H1 (cell line): ENCODE data around the gene FAM13C. TPM values are rescaled to one million over a fixed set of nuclear protein-coding genes. Genes with fewer than 3 reads are reported as not detected.

ENCODE experiments used
- CTCF ChIA-PET: fragments of 300-600 bp; sonication (Branson Sonifier 250); formaldehyde crosslinking; loops from one replicate; lab custom pipeline; 2021; ENCODE audit not compliant: partially characterized antibody; lab: Charles Lee
- POLR2A ChIA-PET: fragments of 300-600 bp; sonication (Branson Sonifier 250); formaldehyde crosslinking; loops from one replicate; lab custom pipeline; 2021; ENCODE audit warnings: inconsistent platforms; ENCODE audit not compliant: partially characterized antibody; lab: Charles Lee
- DNase-seq, 2 experiments: peaks; one replicate each; pipeline versions ENCODE4 v3.0.0 to v3.0.0-alpha.2; 2010 to 2022; ENCODE audit warnings: low spot score in 2 of 2, low read depth in 1 of 2, mixed read lengths in 1 of 2
- FAIRE-seq: peaks from 2 replicates; lab custom pipeline; 2011; peaks lifted over from hg19 to GRCh38; lab: Jason Lieb, UNC
- H2AFZ ChIP-seq: 2 replicates; pipeline ENCODE4 v1.8.1; 2012; ENCODE audit warnings: low read length, inconsistent platforms
- H2AK5ac ChIP-seq: 2 replicates; pipeline ENCODE4 v1.6.1; 2013; ENCODE audit warnings: low read depth, low read length
- H2BK120ac ChIP-seq: replicated peaks from 2 replicates; pipeline ENCODE3; 2013; ENCODE audit warnings: low read depth, low read length, inconsistent platforms
- H2BK12ac ChIP-seq: 2 replicates; pipeline ENCODE4 v1.6.1; 2013; ENCODE audit warnings: low read depth, low read length
- H2BK15ac ChIP-seq: 2 replicates; pipeline ENCODE4 v1.6.1; 2013; ENCODE audit warnings: low read length
- H2BK20ac ChIP-seq: 2 replicates; pipeline ENCODE4 v1.6.1; 2013; ENCODE audit warnings: low read length
- H2BK5ac ChIP-seq: 2 replicates; pipeline ENCODE4 v1.6.1; 2013; ENCODE audit warnings: low read depth, low read length
- H3K14ac ChIP-seq: 2 replicates; pipeline ENCODE4 v1.6.1; 2013; ENCODE audit warnings: inconsistent platforms; ENCODE audit not compliant: insufficient read length
- H3K18ac ChIP-seq: 2 replicates; pipeline ENCODE4 v1.6.1; 2013; ENCODE audit warnings: low read length; ENCODE audit errors: extremely low read depth
- H3K23ac ChIP-seq: 2 replicates; pipeline ENCODE4 v1.6.1; 2013; ENCODE audit warnings: inconsistent platforms; ENCODE audit not compliant: insufficient read length
- H3K23me2 ChIP-seq: 2 replicates; pipeline ENCODE4 v1.6.1; 2013; ENCODE audit warnings: low read depth, low read length
- H3K27ac ChIP-seq: 2 replicates; pipeline ENCODE4 v1.6.1; 2011; ENCODE audit warnings: low read depth, low read length, inconsistent platforms
- H3K27me3 ChIP-seq, 4 experiments: replicated peaks in 1 of 4; 1 replicate in 1 of 4; 2 replicates in 3 of 4; pipeline versions ENCODE4 v1.6.1 to v1.8.1; 2011 to 2013; ENCODE audit warnings: low read length in 3 of 4, mild to moderate bottlenecking in 3 of 4, inconsistent platforms in 2 of 4, mixed read lengths in 2 of 4, moderate library complexity in 1 of 4; ENCODE audit not compliant: control insufficient read depth in 3 of 4, insufficient read depth in 3 of 4; ENCODE audit errors: extremely low read depth in 1 of 4
- H3K36me3 ChIP-seq, 4 experiments: 2 replicates each; pipeline versions ENCODE4 v1.6.1 to v1.8.1; 2011 to 2013; ENCODE audit warnings: mild to moderate bottlenecking in 4 of 4, low read length in 3 of 4, moderate library complexity in 2 of 4, control low read depth in 1 of 4, inconsistent platforms in 1 of 4; ENCODE audit not compliant: insufficient read depth in 4 of 4, control insufficient read depth in 2 of 4
- H3K4ac ChIP-seq: replicated peaks from 2 replicates; pipeline ENCODE3; 2013; ENCODE audit warnings: low read length, low read depth, mixed read lengths, inconsistent platforms; ENCODE audit not compliant: insufficient read length
- H3K4me1 ChIP-seq, 4 experiments: replicated peaks in 1 of 4; 1 replicate in 1 of 4; 2 replicates in 3 of 4; pipeline versions ENCODE4 v1.6.1 to v1.8.1; 2011 to 2013; ENCODE audit warnings: low read length in 3 of 4, inconsistent platforms in 2 of 4, mixed read lengths in 1 of 4; ENCODE audit not compliant: insufficient read depth in 4 of 4, control insufficient read depth in 3 of 4
- H3K4me2 ChIP-seq, 2 experiments: 2 replicates each; pipeline versions ENCODE4 v1.6.1 to v1.8.1; 2011 to 2013; ENCODE audit warnings: low read depth in 2 of 2, low read length in 2 of 2, control low read depth in 1 of 2, inconsistent platforms in 1 of 2, mild to moderate bottlenecking in 1 of 2; ENCODE audit not compliant: insufficient read depth in 1 of 2
- H3K4me3 ChIP-seq, 4 experiments: fragments of 200-600, 300-600 bp in 1 of 4; sonication (generic), shearing (Covaris generic), sonication (Bioruptor Twin) in 1 of 4; 2 replicates each; pipeline versions ENCODE4 v1.5.1 to v1.8.1; 2011 to 2016; ENCODE audit warnings: low read length in 4 of 4, low read depth in 3 of 4, control low read depth in 2 of 4, inconsistent platforms in 2 of 4, mild to moderate bottlenecking in 2 of 4, mixed read lengths in 1 of 4, moderate library complexity in 1 of 4; ENCODE audit not compliant: insufficient read depth in 2 of 4; ENCODE audit errors: extremely low read depth in 1 of 4
- H3K56ac ChIP-seq: replicated peaks from 2 replicates; pipeline ENCODE3; 2013; ENCODE audit warnings: low read depth, mild to moderate bottlenecking, mixed read lengths, low read length, inconsistent platforms; ENCODE audit not compliant: insufficient read length
- H3K79me1 ChIP-seq: 2 replicates; pipeline ENCODE4 v1.6.1; 2013; ENCODE audit warnings: low read depth, low read length, control low read depth
- H3K79me2 ChIP-seq, 2 experiments: 2 replicates each; pipeline versions ENCODE4 v1.6.1 to v1.8.1; 2012 to 2013; ENCODE audit warnings: low read length in 2 of 2, mild to moderate bottlenecking in 2 of 2, inconsistent platforms in 1 of 2; ENCODE audit not compliant: insufficient read depth in 2 of 2, control insufficient read depth in 1 of 2
- H3K9ac ChIP-seq, 4 experiments: replicated peaks in 1 of 4; 1 replicate in 1 of 4; 2 replicates in 3 of 4; pipeline versions ENCODE4 v1.6.1 to v1.8.1; 2011 to 2013; ENCODE audit warnings: low read depth in 3 of 4, low read length in 3 of 4, control low read depth in 2 of 4, mild to moderate bottlenecking in 2 of 4, moderate library complexity in 2 of 4, inconsistent platforms in 1 of 4; ENCODE audit errors: extremely low read depth in 1 of 4
- H3K9me3 ChIP-seq, 2 experiments: 2 replicates each; pipeline versions ENCODE4 v1.6.1 to v1.8.1; 2012 to 2013; ENCODE audit warnings: mild to moderate bottlenecking in 2 of 2, moderate library complexity in 2 of 2, control low read depth in 1 of 2, inconsistent platforms in 1 of 2, low read depth in 1 of 2, low read length in 1 of 2, mixed read lengths in 1 of 2; ENCODE audit not compliant: insufficient read depth in 2 of 2
- H4K20me1 ChIP-seq, 2 experiments: replicated peaks in 1 of 2; 2 replicates each; pipeline versions ENCODE3 to v1.8.1; 2011 to 2013; ENCODE audit warnings: inconsistent platforms in 2 of 2, low read length in 2 of 2, mild to moderate bottlenecking in 1 of 2; ENCODE audit not compliant: insufficient read depth in 2 of 2, control insufficient read depth in 1 of 2
- H4K5ac ChIP-seq: 2 replicates; pipeline ENCODE4 v1.6.1; 2013; ENCODE audit warnings: low read length, low read depth, mixed read lengths, inconsistent platforms; ENCODE audit not compliant: insufficient read length
- H4K8ac ChIP-seq: 2 replicates; pipeline ENCODE4 v1.8.0; 2013; ENCODE audit warnings: mild to moderate bottlenecking, moderate library complexity, low read length, inconsistent platforms; ENCODE audit not compliant: insufficient read depth; ENCODE audit errors: extremely low read depth
- H4K91ac ChIP-seq: replicated peaks from 2 replicates; pipeline ENCODE3; 2013; ENCODE audit warnings: low read length, mixed read lengths, inconsistent platforms; ENCODE audit not compliant: insufficient read length
- BCL11A ChIP-seq, 2 experiments: IDR thresholded peaks; one replicate each; pipeline ENCODE4 v1.6.1; 2011; ENCODE audit warnings: low read depth in 2 of 2, low read length in 2 of 2, mild to moderate bottlenecking in 2 of 2
- CHD1 ChIP-seq: IDR thresholded peaks from 2 replicates; pipeline ENCODE4 v1.6.1; 2012; ENCODE audit warnings: low read depth, low read length, improper control_type of control experiment
- CTBP2 ChIP-seq: IDR thresholded peaks from 2 replicates; pipeline ENCODE4 v1.7.0; 2011; ENCODE audit warnings: borderline replicate concordance, mild to moderate bottlenecking, moderate library complexity, mixed read lengths, low read length; ENCODE audit not compliant: insufficient read depth, insufficient read length
- EGR1 ChIP-seq: IDR thresholded peaks from 2 replicates; pipeline ENCODE4 v1.6.1; 2011; ENCODE audit warnings: low read depth, low read length, borderline replicate concordance
- GABPA ChIP-seq: IDR thresholded peaks from 2 replicates; pipeline ENCODE4 v1.6.1; 2011; ENCODE audit warnings: mild to moderate bottlenecking, low read length, moderate library complexity, borderline replicate concordance; ENCODE audit not compliant: insufficient read depth
- JUND ChIP-seq: IDR thresholded peaks from 2 replicates; pipeline ENCODE4 v1.6.1; 2011; ENCODE audit warnings: mild to moderate bottlenecking, improper control_type of control experiment, low read length
- MAFK ChIP-seq: IDR thresholded peaks from 2 replicates; pipeline ENCODE4 v1.6.1; 2012; ENCODE audit warnings: low read depth, mild to moderate bottlenecking, improper control_type of control experiment, low read length
- MAX ChIP-seq: IDR thresholded peaks from 2 replicates; pipeline ENCODE4 v1.6.1; 2012; ENCODE audit warnings: inconsistent platforms
- NANOG ChIP-seq: IDR thresholded peaks from 2 replicates; pipeline ENCODE4 v1.6.1; 2011; ENCODE audit warnings: low read length, low read depth, mild to moderate bottlenecking, inconsistent platforms; ENCODE audit not compliant: insufficient read depth, poor library complexity, severe bottlenecking
- POLR2A ChIP-seq, 2 experiments: IDR thresholded peaks; 1 replicate in 1 of 2; 2 replicates in 1 of 2; pipeline ENCODE4 v1.6.1; 2011; ENCODE audit warnings: low read depth in 2 of 2, low read length in 2 of 2, mild to moderate bottlenecking in 2 of 2; ENCODE audit errors: control extremely low read depth in 1 of 2
- POU5F1 ChIP-seq: IDR thresholded peaks from 2 replicates; pipeline ENCODE4 v1.6.1; 2011; ENCODE audit warnings: low read depth, mild to moderate bottlenecking, low read length, moderate library complexity
- SP4 ChIP-seq: IDR thresholded peaks from 2 replicates; pipeline ENCODE4 v1.6.1; 2012; ENCODE audit warnings: low read length, inconsistent platforms
- TAF7 ChIP-seq: optimal IDR thresholded peaks from 2 replicates; pipeline ENCODE3; 2011; ENCODE audit warnings: low read depth, mild to moderate bottlenecking, inconsistent platforms, low read length, moderate library complexity, borderline replicate concordance
- TBP ChIP-seq: IDR thresholded peaks from 2 replicates; pipeline ENCODE4 v1.6.1; 2011; ENCODE audit warnings: low read depth, low read length, improper control_type of control experiment
- WGBS, 2 experiments: shearing (Covaris generic) in 1 of 2; methylation state at CpG; one replicate each; pipeline versions ENCODE4 v1.1.6 to v1.1.7; 2013 to 2015; ENCODE audit warnings: low lambda C conversion rate in 2 of 2, mixed read lengths in 2 of 2, inconsistent platforms in 1 of 2, low coverage in 1 of 2, missing lambda C conversion rate in 1 of 2; ENCODE audit not compliant: insufficient replicate concordance in 2 of 2, insufficient coverage in 1 of 2, insufficient read length in 1 of 2; ENCODE audit errors: extremely low coverage in 1 of 2, missing lambda C conversion rate in 1 of 2; 5-methylcytosine and 5-hydroxymethylcytosine counted together
- polyA plus RNA-seq, 7 experiments: library from polyadenylated mRNA; depleted of rRNA in 3 of 7; stranded (reverse) in 5 of 7; unstranded in 2 of 7; fragments of >200 nt in 5 of 7; fragments of 200-250 nt in 2 of 7; gene quantifications; 1 replicate in 5 of 7; 2 replicates in 1 of 7; 4 replicates in 1 of 7; pipeline versions ENCODE4 v1.2.1 to v1.2.3, GENCODE V29; 2011 to 2013; ENCODE audit warnings: missing spikeins in 2 of 7, mixed read lengths in 2 of 7
- total RNA-seq: library from RNA; stranded (reverse); fragmentation: NEBNext Ultra II Directional; extraction: Animal tissue kit (Norgen Biotek cat#: 25700); gene quantifications from 2 replicates; pipeline ENCODE4 v1.2.1, GENCODE V29; 2021

The FAM13C gene
- total and polyA plus RNA-seq, 2 of the 8 experiments (the other 6 are each of a cell fraction or from before 2014, with no cell fraction given) = 0.56 to 0.62 TPM

GRCh38 chr10:59301067-59301754 lies 61.1 kb downstream of the FAM13C start:
- Histone ChIP-seq H2BK12ac (no peak overlapping the region), H3K4me3 (no peak overlapping the region), H2BK20ac (no peak overlapping the region), H3K79me2 (no peaks in the 10 kb centered on the region), H4K91ac (no peak overlapping the region), H3K27ac (no peak overlapping the region), H3K56ac (no peak overlapping the region), H3K4ac (no peak overlapping the region), H3K4me1 (no peaks in the 10 kb centered on the region), H4K20me1 (peaks cover 0 to 1% of the 10 kb centered on the region in 2 experiments), H3K36me3 (no peaks in the 10 kb centered on the region), H3K27me3 (no peaks in the 10 kb centered on the region), H3K18ac (no peak overlapping the region), H4K8ac (no peak overlapping the region), H2BK15ac (no peak overlapping the region), H3K14ac (no peak overlapping the region), H2AFZ (no peak overlapping the region), H4K5ac (no peak overlapping the region), H2BK5ac (no peak overlapping the region), H3K23ac (no peak overlapping the region), H3K9ac (no peak overlapping the region), H2AK5ac (no peak overlapping the region), H3K23me2 (no peaks in the 10 kb centered on the region), H3K4me2 (no peak overlapping the region), H3K9me3 (no peaks in the 10 kb centered on the region), H2BK120ac (no peak overlapping the region), H3K79me1 (no peaks in the 10 kb centered on the region)
- FAIRE-seq (no peak), DNase-seq (no peak)
- WGBS, 2 experiments = 94% methylated on average over 6 of the region's 6 CpGs; no CpG with 5 or more reads in 1 of the 2 experiments
- ChIA-PET CTCF (interaction anchor here (0.8 kb wide), 1 partner anchor 27 kb away, joined by 3 read pairs; no protein-coding TSS in a partner anchor), POLR2A (no interaction called here)
- TF ChIP-seq POLR2A (IDR thresholded peaks at IDR 0.05; ENCODE audit: control extremely low read depth in 1 of 2, low read depth in 2 of 2, low read length in 2 of 2) (no peak), POU5F1 (no peak), TBP (no peak), EGR1 (no peak), MAX (no peak), CHD1 (no peak), TAF7 (no peak), BCL11A (IDR thresholded peaks at IDR 0.05; ENCODE audit: low read depth in 2 of 2, low read length in 2 of 2) (no peak), CTBP2 (no peak), GABPA (no peak), JUND (no peak), NANOG (no peak), MAFK (no peak), SP4 (no peak)
